HG03432 (cell line): ENCODE measurements around the gene TRIM32.

Experiments
- ATAC-seq: cut with Tn5 transposase; IDR thresholded peaks from one replicate; pipeline ENCODE4 v1.9.1; 2021; ENCODE audit warnings: mild to moderate bottlenecking, moderate library complexity; ENCODE audit not compliant: unreplicated experiment

The TRIM32 gene

GRCh38 chr9:116750510-116750909 lies 63.4 kb downstream of the TRIM32 start:
- ATAC-seq, result no peak
